Neural progenitor cell (in vitro differentiated cells): Measurements from ENCODE around the gene CTIF. TPM values are rescaled to one million over a fixed set of nuclear protein-coding genes. Genes with fewer than 3 reads are reported as not detected.
A peak's percentile ranks its signal among the peaks of the same experiment; 100 is the strongest.

ENCODE experiments used
- DNase-seq: peaks from one replicate; pipeline ENCODE4 v3.0.0-alpha.2; 2016; ENCODE audit warnings: low spot score
- H2AFZ ChIP-seq: fragments of 200-600 bp; sonication (generic); replicated peaks from 2 replicates; pipeline ENCODE4 v1.6.1; 2016; ENCODE audit warnings: antibody characterized with exemption
- H3F3A ChIP-seq: fragments of 200-600 bp; sonication (generic); 2 replicates; pipeline ENCODE4 v1.6.1; 2016; ENCODE audit warnings: antibody characterized with exemption, low read depth
- H3K27ac ChIP-seq: fragments of 200-600 bp; sonication (generic); 2 replicates; pipeline ENCODE4 v1.5.1; 2016; ENCODE audit warnings: mild to moderate bottlenecking
- H3K27me3 ChIP-seq: fragments of 200-600 bp; sonication (generic); 2 replicates; pipeline ENCODE4 v1.6.1; 2016; ENCODE audit warnings: mild to moderate bottlenecking, moderate library complexity
- H3K36me3 ChIP-seq: fragments of 200-600 bp; sonication (generic); 2 replicates; pipeline ENCODE4 v1.5.1; 2016
- H3K4me1 ChIP-seq: fragments of 200-600 bp; sonication (generic); 2 replicates; pipeline ENCODE4 v1.6.1; 2016; ENCODE audit warnings: mixed run types
- H3K4me2 ChIP-seq: fragments of 200-600 bp; sonication (generic); 2 replicates; pipeline ENCODE4 v1.6.1; 2016
- H3K4me3 ChIP-seq: fragments of 200-600 bp; sonication (generic); 2 replicates; pipeline ENCODE4 v1.5.1; 2016
- H3K79me2 ChIP-seq: fragments of 200-600 bp; sonication (generic); 2 replicates; pipeline ENCODE4 v1.6.1; 2016; ENCODE audit warnings: low read depth
- H3K9ac ChIP-seq: fragments of 200-600 bp; sonication (generic); 2 replicates; pipeline ENCODE4 v1.6.1; 2016
- H3K9me3 ChIP-seq: fragments of 200-600 bp; sonication (generic); 2 replicates; pipeline ENCODE4 v1.5.1; 2016; ENCODE audit warnings: low read depth
- H4K20me1 ChIP-seq: fragments of 200-600 bp; sonication (generic); 2 replicates; pipeline ENCODE4 v1.6.1; 2016; ENCODE audit warnings: low read depth
- H3K27ac Mint-ChIP-seq: 3 replicates; pipeline ENCODE4 v1.8.0; 2021; ENCODE audit warnings: mixed read lengths
- H3K27me3 Mint-ChIP-seq: 2 replicates; pipeline ENCODE4 v1.8.0; 2022; ENCODE audit warnings: low read depth, mild to moderate bottlenecking, inconsistent platforms, moderate library complexity, mixed read lengths; ENCODE audit not compliant: insufficient read depth
- H3K36me3 Mint-ChIP-seq: 3 replicates; pipeline ENCODE4 v1.8.0; 2021; ENCODE audit warnings: mixed read lengths
- H3K4me1 Mint-ChIP-seq: 3 replicates; pipeline ENCODE4 v1.8.0; 2021; ENCODE audit warnings: mixed read lengths
- H3K4me3 Mint-ChIP-seq: 3 replicates; pipeline ENCODE4 v1.8.0; 2021; ENCODE audit warnings: mild to moderate bottlenecking, moderate library complexity, mixed read lengths
- H3K9me3 Mint-ChIP-seq: 3 replicates; pipeline ENCODE4 v1.8.0; 2020; ENCODE audit warnings: mixed read lengths
- CTCF ChIP-seq: fragments of 200-600 bp; sonication (generic); IDR thresholded peaks from 2 replicates; pipeline ENCODE4 v1.5.1; 2017; ENCODE audit warnings: antibody characterized with exemption, mild to moderate bottlenecking
- EZH2 ChIP-seq: fragments of 200-600 bp; sonication (generic); IDR thresholded peaks from 2 replicates; pipeline ENCODE4 v1.6.1; 2017; ENCODE audit warnings: antibody characterized with exemption, mild to moderate bottlenecking, moderate library complexity
- EZH2phosphoT487 ChIP-seq: fragments of 200-600 bp; sonication (generic); IDR thresholded peaks from 2 replicates; pipeline ENCODE4 v1.6.1; 2017; ENCODE audit warnings: antibody characterized with exemption
- total RNA-seq: library from RNA; depleted of rRNA; stranded (reverse); fragments of >200 nt; gene quantifications from 2 replicates; pipeline ENCODE4 v1.2.3, GENCODE V29; 2015; ENCODE audit warnings: low replicate concordance

Gene CTIF
- total RNA-seq, 1 donor from 2014 or later = 17.6 TPM

- Mint-ChIP-seq H3K27me3 (peaks cover 8% of the 10 kb centered on the region), H3K4me1 (peaks cover 62% of the 10 kb centered on the region), H3K4me3 (no peak overlapping the region), H3K9me3 (no peaks in the 10 kb centered on the region), H3K36me3 (peaks cover 3% of the 10 kb centered on the region), H3K27ac (peak overlapping the region; percentile 38)
- TF ChIP-seq EZH2 (no peak), CTCF (no peak), EZH2phosphoT487 (no peak)
- no peak overlapping the region for H3K4me3 ChIP-seq
- H3K27me3 ChIP-seq = no peaks in the 10 kb centered on the region
- no peak overlapping the region for H3K4me2 ChIP-seq
- H3K9ac ChIP-seq = no peak overlapping the region
- no peak overlapping the region for H3K27ac ChIP-seq
- no peaks in the 10 kb centered on the region for H3K9me3 ChIP-seq
- no peaks in the 10 kb centered on the region for H3K36me3 ChIP-seq
- no peak for DNase-seq
- H3K79me2 ChIP-seq = no peaks in the 10 kb centered on the region
- no peaks in the 10 kb centered on the region for H3F3A ChIP-seq
- peaks cover 5% of the 10 kb centered on the region for H4K20me1 ChIP-seq
- no peak overlapping the region for H2AFZ ChIP-seq
- H3K4me1 ChIP-seq = peaks cover 24% of the 10 kb centered on the region
Observed at GRCh38 chr18:48784656-48785055, 245.8 kb downstream of the CTIF start.

- H3K79me2 ChIP-seq = no peaks in the 10 kb centered on the region
- H4K20me1 ChIP-seq = peaks cover 5% of the 10 kb centered on the region
- H3K4me2 ChIP-seq = no peak overlapping the region
- peaks cover 24% of the 10 kb centered on the region for H3K4me1 ChIP-seq
- H3K9me3 ChIP-seq = no peaks in the 10 kb centered on the region
- no peaks in the 10 kb centered on the region for H3F3A ChIP-seq
- Mint-ChIP-seq H3K27me3 (peaks cover 8% of the 10 kb centered on the region), H3K27ac (no peak overlapping the region), H3K4me3 (no peak overlapping the region), H3K36me3 (peaks cover 7% of the 10 kb centered on the region), H3K9me3 (no peaks in the 10 kb centered on the region), H3K4me1 (peaks cover 57% of the 10 kb centered on the region)
- H3K27ac ChIP-seq = no peak overlapping the region
- no peaks in the 10 kb centered on the region for H3K27me3 ChIP-seq
- no peak overlapping the region for H2AFZ ChIP-seq
- no peak for DNase-seq
- TF ChIP-seq CTCF = no peak
- no peak for TF ChIP-seq EZH2phosphoT487
- no peak for TF ChIP-seq EZH2
- no peaks in the 10 kb centered on the region for H3K36me3 ChIP-seq
- H3K4me3 ChIP-seq = no peak overlapping the region
- no peak overlapping the region for H3K9ac ChIP-seq
Observed at GRCh38 chr18:48785091-48785614, 246.3 kb downstream of the CTIF start.

DNA sequence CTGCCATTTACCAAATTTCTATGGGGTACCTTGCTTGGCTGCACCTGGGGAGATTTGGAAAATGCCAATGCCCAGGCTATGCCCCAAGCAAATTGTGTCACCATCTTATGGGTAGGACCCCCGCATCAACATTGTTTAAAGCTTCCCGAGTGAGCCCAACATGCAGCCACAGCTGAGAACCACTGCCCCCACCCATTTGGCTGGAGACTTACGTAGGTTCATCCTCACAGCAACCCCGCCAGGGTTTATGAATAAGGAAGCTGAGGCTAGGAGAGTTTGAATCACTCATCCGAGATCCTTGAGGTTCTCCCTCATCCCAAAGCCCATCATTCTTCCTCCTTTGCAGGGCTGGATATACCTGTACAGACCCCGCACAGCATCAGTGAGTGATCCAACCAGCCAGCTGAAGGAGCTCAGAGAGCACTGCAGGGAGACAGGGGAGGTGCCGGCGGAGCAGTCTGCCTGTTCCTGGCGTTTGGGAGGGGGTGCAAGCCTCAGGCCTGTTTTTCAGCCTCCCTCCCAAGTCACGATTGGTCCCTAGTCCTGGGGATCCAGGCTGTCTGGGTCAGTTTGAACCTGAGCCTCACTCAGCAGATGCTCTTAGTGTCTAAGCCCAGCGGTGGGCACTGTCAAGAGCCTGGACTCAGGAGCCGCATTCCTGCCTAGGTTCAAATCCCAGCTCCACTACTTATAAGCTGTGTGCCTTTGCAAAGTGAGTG is 247.1 kb downstream of the CTIF start:
- no peak overlapping the region for H3K27ac ChIP-seq
- no peak overlapping the region for H2AFZ ChIP-seq
- DNase-seq = no peak
- H3K27me3 ChIP-seq = no peaks in the 10 kb centered on the region
- Mint-ChIP-seq H3K9me3 (no peaks in the 10 kb centered on the region), H3K36me3 (peaks cover 9% of the 10 kb centered on the region), H3K4me3 (no peak overlapping the region), H3K27me3 (peaks cover 3% of the 10 kb centered on the region), H3K27ac (no peak overlapping the region), H3K4me1 (peaks cover 50% of the 10 kb centered on the region)
- TF ChIP-seq EZH2phosphoT487 (no peak), EZH2 (no peak), CTCF (no peak)
- H4K20me1 ChIP-seq = peaks cover 5% of the 10 kb centered on the region
- H3K9me3 ChIP-seq = no peaks in the 10 kb centered on the region
- no peaks in the 10 kb centered on the region for H3K36me3 ChIP-seq
- H3K9ac ChIP-seq = no peak overlapping the region
- no peaks in the 10 kb centered on the region for H3K79me2 ChIP-seq
- H3K4me2 ChIP-seq = no peak overlapping the region
- H3K4me3 ChIP-seq = no peak overlapping the region
- H3K4me1 ChIP-seq = peaks cover 20% of the 10 kb centered on the region
- no peaks in the 10 kb centered on the region for H3F3A ChIP-seq
